WERI-Rb-1 (cell line): Measurements from ENCODE around the gene URB2.

ENCODE experiments used
- DNase-seq: peaks from one replicate; pipeline ENCODE4 v3.0.0-alpha.2; 2020
- H3K27ac ChIP-seq: fragments of 250-450 bp; sonication (Bioruptor Pico); 2 replicates; pipeline ENCODE4 v1.5.1; 2020; ENCODE audit warnings: mild to moderate bottlenecking, moderate library complexity
- H3K27me3 ChIP-seq: fragments of 250-450 bp; sonication (Bioruptor Pico); 2 replicates; pipeline ENCODE4 v1.5.1; 2021; ENCODE audit warnings: mild to moderate bottlenecking, low read depth, moderate library complexity; ENCODE audit not compliant: insufficient read depth, severe bottlenecking
- H3K36me3 ChIP-seq: fragments of 250-450 bp; sonication (Bioruptor Pico); 2 replicates; pipeline ENCODE4 v1.5.1; 2020; ENCODE audit warnings: mild to moderate bottlenecking, moderate library complexity
- H3K4me3 ChIP-seq: 2 replicates; pipeline ENCODE4 v1.5.1; 2011; ENCODE audit warnings: low read depth, mild to moderate bottlenecking, control low read depth, low read length
- H3K9me3 ChIP-seq: fragments of 250-450 bp; sonication (Bioruptor Pico); 2 replicates; pipeline ENCODE4 v1.5.1; 2021; ENCODE audit warnings: mild to moderate bottlenecking, moderate library complexity; ENCODE audit not compliant: severe bottlenecking
- CTCF ChIP-seq: IDR thresholded peaks from 2 replicates; pipeline ENCODE4 v1.5.1; 2011; ENCODE audit warnings: low read depth, mild to moderate bottlenecking, control low read depth, inconsistent platforms, low read length

URB2 gene

GRCh38 chr1:229661022-229661877 lies 35.2 kb downstream of the URB2 start:
- Histone ChIP-seq H3K36me3 (peaks cover 2% of the 10 kb centered on the region; the same call in 1 of the 2 replicates), H3K27ac (no peak overlapping the region), H3K9me3 (no peaks in the 10 kb centered on the region), H3K27me3 (no peaks in the 10 kb centered on the region), H3K4me3 (no peak overlapping the region)
- peak; percentile 82 for TF ChIP-seq CTCF
- peak; percentile 69 for DNase-seq

- Histone ChIP-seq H3K36me3 (peaks cover 2% of the 10 kb centered on the region; the same call in 1 of the 2 replicates), H3K27ac (no peak overlapping the region), H3K9me3 (no peaks in the 10 kb centered on the region), H3K27me3 (no peaks in the 10 kb centered on the region), H3K4me3 (no peak overlapping the region)
- no peak for TF ChIP-seq CTCF
- no peak for DNase-seq
These were observed 35.9 kb downstream of the URB2 start for GRCh38 chr1:229661897-229662296.

- Histone ChIP-seq H3K27ac (no peak overlapping the region), H3K27me3 (no peaks in the 10 kb centered on the region), H3K4me3 (no peak overlapping the region), H3K9me3 (no peaks in the 10 kb centered on the region), H3K36me3 (peaks cover 2% of the 10 kb centered on the region; the same call in 1 of the 2 replicates)
- TF ChIP-seq CTCF, result no peak
- DNase-seq, result no peak
These were observed 38.2 kb downstream of the URB2 start for GRCh38 chr1:229664133-229664689.

DNA sequence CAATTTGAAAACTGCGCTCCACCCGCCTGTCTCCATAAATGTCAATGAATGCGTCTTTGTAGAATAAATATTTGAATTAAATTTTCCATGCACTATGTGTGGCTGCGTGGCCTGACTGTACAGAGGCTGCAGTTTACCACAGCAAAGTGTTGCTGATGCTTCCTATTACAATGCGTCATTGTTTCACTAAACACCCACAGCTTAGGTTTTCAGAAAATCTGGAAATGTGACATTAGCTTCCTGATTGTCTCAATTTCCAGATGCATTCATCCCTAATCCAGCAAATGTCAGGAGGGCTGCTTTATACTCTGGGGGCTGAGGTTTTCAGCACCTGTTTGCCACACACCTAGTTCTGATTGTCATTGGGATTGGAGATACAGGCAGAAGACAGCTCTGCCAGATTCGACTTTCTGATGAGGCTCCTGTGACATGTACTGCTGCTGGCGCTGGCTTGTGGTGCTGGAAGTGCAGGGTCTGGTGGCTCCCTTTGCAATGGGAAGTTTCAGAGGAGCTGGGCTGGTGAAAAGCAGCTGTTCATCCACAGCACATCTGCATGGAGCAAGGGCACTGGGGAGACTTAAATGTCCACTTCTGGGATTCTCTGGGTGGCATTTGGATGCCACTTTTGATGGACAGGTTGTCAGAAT lies 40.0 kb downstream of the URB2 start:
- Histone ChIP-seq H3K27me3 (no peaks in the 10 kb centered on the region), H3K4me3 (no peak overlapping the region), H3K36me3 (peaks cover 2% of the 10 kb centered on the region; the same call in 1 of the 2 replicates), H3K27ac (no peak overlapping the region), H3K9me3 (no peaks in the 10 kb centered on the region)
- TF ChIP-seq CTCF, result no peak
- DNase-seq, result no peak

GRCh38 chr1:229666585-229666984 lies 40.5 kb downstream of the URB2 start:
- Histone ChIP-seq H3K36me3 (no peaks in the 10 kb centered on the region; the same call in 1 of the 2 replicates), H3K27ac (no peak overlapping the region), H3K4me3 (no peak overlapping the region), H3K9me3 (no peaks in the 10 kb centered on the region), H3K27me3 (no peaks in the 10 kb centered on the region)
- DNase-seq, result no peak
- TF ChIP-seq CTCF, result no peak
